ENCODE data around the gene PTPRM.

DNA sequence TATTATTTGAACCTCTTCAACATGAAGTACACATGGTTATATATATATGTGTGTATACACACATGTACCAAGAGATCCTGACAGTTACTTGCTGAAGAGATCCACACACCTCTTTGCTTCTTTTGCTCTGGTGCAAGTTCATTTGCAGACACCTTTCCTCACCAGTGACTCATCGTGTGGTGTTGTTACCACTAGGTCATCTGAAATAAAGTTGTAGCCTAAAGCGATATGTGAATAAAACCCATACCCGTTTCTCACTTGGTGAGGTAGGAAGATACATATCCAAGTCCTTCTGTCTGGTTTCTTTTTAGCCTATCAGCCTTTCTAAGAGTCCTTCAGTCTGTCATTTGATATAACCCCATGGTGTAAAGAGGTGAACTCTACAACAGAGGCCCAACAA, 662.7 kb downstream of the PTPRM start:
- TF ChIP-seq, protein P1, sequence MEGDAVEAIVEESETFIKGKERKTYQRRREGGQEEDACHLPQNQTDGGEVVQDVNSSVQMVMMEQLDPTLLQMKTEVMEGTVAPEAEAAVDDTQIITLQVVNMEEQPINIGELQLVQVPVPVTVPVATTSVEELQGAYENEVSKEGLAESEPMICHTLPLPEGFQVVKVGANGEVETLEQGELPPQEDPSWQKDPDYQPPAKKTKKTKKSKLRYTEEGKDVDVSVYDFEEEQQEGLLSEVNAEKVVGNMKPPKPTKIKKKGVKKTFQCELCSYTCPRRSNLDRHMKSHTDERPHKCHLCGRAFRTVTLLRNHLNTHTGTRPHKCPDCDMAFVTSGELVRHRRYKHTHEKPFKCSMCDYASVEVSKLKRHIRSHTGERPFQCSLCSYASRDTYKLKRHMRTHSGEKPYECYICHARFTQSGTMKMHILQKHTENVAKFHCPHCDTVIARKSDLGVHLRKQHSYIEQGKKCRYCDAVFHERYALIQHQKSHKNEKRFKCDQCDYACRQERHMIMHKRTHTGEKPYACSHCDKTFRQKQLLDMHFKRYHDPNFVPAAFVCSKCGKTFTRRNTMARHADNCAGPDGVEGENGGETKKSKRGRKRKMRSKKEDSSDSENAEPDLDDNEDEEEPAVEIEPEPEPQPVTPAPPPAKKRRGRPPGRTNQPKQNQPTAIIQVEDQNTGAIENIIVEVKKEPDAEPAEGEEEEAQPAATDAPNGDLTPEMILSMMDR (IDR thresholded peaks at IDR 0.05) = no peak
- no peak for TF ChIP-seq POLR2A (IDR thresholded peaks at IDR 0.05)
